Measurements from ENCODE around the gene RRP1B.

DNA sequence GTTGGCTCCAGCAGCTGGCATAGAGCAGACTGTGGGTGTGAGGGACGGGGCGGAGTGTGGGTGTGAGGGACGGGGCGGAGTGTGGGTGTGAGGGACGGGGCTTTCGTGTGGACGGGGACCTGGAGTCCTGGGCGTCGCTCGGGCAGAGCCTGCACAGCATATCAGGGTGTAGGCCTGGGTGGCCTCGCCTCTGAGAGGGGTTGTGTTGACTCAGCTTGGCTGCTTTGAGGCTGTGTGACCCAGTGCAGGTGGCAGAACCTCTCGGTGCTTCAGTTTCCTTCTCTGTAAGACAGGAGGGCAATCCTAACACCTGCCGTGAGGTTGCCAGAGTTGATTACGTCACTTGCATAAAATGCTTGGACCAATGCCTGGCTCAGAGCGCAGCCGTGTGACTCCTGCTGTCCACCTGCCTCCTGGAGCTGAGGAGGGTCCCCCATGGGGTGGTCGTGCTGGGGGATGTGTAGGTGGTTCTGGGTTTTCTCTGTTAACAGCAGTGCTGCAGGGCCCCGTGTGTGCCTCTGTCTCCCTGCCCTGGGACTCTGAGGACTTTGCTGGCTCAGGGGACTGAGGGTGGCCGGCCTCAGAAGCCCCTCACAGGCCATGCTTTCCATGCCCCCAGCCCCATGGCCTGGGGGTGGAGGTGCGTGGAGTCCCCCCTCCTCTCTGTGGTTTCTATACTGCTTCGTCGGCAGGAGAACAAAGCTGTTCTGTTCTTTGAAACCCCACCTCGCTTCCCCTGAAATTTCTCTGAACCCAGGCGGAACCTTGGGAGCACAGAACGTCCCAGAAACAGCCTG lies 75.0 kb downstream of the RRP1B start:
- no peak for TF ChIP-seq TAF1 (IDR thresholded peaks at IDR 0.05; ENCODE audit: low read depth)
- TF ChIP-seq, protein P1, sequence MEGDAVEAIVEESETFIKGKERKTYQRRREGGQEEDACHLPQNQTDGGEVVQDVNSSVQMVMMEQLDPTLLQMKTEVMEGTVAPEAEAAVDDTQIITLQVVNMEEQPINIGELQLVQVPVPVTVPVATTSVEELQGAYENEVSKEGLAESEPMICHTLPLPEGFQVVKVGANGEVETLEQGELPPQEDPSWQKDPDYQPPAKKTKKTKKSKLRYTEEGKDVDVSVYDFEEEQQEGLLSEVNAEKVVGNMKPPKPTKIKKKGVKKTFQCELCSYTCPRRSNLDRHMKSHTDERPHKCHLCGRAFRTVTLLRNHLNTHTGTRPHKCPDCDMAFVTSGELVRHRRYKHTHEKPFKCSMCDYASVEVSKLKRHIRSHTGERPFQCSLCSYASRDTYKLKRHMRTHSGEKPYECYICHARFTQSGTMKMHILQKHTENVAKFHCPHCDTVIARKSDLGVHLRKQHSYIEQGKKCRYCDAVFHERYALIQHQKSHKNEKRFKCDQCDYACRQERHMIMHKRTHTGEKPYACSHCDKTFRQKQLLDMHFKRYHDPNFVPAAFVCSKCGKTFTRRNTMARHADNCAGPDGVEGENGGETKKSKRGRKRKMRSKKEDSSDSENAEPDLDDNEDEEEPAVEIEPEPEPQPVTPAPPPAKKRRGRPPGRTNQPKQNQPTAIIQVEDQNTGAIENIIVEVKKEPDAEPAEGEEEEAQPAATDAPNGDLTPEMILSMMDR (IDR thresholded peaks at IDR 0.05; ENCODE audit: poor library complexity, severe bottlenecking), result no peak
- no peak for TF ChIP-seq SMC3 (conservative IDR thresholded peaks at IDR 0.05; ENCODE audit: poor library complexity)
